ENCODE measurements around the gene OR5M8.

DNA sequence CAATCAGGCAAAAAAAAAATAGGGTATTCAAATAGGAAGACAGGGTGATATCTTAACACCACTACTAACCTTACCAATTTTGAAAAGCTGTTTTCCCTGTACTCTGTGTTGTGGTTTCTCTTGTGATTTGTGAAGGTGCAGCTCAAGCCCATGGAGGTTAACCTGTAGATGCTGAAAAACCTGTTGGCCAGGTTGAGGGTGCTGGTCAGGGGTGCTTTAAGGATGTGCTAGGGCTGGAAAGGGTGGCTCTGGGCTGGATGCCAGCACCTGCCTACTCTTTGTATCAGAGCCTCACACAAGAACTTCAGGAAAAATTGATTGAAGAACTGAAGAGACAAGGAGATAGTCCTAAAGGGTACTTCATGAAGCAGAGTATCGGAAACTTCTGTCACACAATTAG, 18.3 kb upstream of the OR5M8 start:
- TF ChIP-seq, protein P1, sequence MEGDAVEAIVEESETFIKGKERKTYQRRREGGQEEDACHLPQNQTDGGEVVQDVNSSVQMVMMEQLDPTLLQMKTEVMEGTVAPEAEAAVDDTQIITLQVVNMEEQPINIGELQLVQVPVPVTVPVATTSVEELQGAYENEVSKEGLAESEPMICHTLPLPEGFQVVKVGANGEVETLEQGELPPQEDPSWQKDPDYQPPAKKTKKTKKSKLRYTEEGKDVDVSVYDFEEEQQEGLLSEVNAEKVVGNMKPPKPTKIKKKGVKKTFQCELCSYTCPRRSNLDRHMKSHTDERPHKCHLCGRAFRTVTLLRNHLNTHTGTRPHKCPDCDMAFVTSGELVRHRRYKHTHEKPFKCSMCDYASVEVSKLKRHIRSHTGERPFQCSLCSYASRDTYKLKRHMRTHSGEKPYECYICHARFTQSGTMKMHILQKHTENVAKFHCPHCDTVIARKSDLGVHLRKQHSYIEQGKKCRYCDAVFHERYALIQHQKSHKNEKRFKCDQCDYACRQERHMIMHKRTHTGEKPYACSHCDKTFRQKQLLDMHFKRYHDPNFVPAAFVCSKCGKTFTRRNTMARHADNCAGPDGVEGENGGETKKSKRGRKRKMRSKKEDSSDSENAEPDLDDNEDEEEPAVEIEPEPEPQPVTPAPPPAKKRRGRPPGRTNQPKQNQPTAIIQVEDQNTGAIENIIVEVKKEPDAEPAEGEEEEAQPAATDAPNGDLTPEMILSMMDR (conservative IDR thresholded peaks at IDR 0.05), result no peak
- no peak for TF ChIP-seq EZH2 (IDR thresholded peaks at IDR 0.05; ENCODE audit: low read depth)
